Lung microvascular endothelial cell (primary cell): ENCODE measurements around the gene VCPKMT. TPM values are rescaled to one million over a fixed set of nuclear protein-coding genes. Genes with fewer than 3 reads are reported as not detected.

Experiments used
- DNase-seq, 2 donors: peaks; one replicate each; pipeline versions ENCODE4 v3.0.0 to v3.0.0-alpha.2; 2010; ENCODE audit warnings: low read depth in 2 of 2
- total RNA-seq: library from RNA; depleted of rRNA; stranded (reverse); fragments of >200 nt; gene quantifications from 2 replicates; pipeline ENCODE4 v1.2.1, GENCODE V29; 2014

The VCPKMT gene
- total RNA-seq, 1 donor from 2014 or later, result 2.6 TPM

DNA sequence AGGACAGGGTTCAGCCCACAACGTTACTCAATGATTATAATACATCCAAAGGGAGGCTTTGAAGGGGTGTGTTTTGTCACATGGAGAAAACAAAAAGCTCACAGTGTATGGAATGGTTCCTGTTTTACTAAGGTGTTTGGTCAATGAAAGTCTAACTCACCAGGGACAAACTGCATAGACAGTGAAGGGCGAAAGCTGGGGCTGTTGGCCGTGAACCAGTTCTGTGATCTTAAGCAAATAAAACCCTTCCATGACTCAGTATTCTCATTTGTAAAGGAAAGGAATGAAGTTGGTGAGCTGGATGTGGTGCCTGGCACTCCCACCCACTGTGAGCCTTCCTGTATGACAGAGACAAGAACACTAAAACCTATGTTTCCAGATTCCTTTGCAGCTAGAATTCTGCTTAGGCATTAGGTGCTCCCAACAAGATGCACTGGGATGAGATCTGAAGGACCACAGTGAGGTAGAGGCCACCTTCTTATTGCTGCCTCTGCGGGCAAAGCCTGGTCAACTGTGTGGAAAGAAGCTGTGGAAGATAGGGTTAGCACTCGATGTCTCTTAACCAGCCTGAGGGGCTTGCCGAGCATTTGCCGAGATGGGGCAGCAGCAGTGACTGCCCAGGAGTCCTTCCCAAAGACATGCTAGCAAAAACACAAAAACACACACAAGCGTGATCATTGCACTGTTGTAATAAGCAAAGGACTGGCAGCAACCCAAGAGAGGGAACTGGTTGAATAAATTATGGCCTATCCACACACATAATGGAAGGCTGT, 48.5 kb downstream of the VCPKMT start:
- DNase-seq, result peak in 1 of 2 donors; percentile 52

DNA sequence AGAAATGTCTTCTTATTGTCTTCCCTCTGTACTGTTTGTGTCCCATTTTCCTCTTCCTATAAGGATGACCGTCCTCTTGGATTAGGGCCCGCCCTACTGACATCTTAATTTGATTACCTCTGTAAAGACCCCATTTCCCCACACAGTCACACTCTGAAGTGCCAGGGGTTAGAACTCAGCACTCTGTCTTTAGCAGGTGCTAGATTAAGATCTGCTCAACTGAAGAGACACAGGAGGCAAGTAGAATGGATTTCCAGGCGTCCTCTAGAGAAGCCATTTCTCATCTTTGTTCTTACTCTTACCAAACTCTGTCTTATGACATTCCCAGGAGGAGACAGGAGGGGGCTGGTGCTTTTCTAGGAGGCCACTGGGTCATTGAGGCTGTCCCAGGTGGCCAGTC, 50.8 kb downstream of the VCPKMT start:
- DNase-seq, result no peak

DNA sequence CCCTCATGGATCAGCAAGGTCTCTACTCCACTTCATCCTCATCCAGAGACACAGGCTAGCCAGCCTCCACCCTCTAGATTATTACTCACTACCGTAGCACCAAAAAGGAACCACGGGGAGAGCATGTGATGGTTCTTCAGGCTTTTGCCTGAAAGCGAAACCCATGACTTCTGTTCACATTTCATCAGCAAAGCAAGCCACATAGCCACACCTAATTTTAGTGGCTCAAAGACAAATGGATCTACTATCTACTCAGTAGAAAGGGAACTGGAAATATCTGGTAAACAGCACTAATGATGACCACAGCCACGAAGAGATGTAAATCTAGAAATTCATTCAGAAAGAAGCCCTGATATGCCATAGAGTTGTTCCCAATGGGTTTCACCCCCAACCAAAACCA, 51.4 kb downstream of the VCPKMT start:
- DNase-seq, result peak in 1 of 2 donors; percentile 18

DNA sequence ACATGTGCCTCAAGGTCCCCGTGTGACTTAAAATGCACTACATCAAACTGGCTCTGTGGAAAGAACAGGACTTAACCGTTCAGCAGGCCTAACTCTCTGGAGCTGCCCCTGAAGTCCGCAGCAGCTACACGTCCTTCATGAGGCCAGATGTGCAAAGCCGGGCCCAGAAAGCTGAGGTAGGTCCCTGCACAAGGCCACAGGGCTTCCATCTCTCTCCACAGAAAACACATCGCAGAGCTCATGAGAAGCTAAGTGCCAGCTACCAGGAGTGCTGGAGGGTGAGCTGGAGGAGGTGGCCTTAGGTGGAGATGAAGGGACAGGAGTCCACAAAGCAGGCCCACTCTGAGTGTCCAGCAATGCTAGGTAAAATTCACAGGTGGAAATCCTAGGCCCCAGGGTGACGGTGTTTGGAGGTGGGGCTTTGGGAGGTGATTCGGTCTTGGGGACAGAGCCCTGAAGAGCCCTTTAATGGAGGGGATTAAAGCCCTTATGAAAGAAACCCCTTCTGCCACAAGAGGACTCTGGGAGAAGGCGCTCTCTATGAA, 52.4 kb downstream of the VCPKMT start:
- DNase-seq, result no peak

DNA sequence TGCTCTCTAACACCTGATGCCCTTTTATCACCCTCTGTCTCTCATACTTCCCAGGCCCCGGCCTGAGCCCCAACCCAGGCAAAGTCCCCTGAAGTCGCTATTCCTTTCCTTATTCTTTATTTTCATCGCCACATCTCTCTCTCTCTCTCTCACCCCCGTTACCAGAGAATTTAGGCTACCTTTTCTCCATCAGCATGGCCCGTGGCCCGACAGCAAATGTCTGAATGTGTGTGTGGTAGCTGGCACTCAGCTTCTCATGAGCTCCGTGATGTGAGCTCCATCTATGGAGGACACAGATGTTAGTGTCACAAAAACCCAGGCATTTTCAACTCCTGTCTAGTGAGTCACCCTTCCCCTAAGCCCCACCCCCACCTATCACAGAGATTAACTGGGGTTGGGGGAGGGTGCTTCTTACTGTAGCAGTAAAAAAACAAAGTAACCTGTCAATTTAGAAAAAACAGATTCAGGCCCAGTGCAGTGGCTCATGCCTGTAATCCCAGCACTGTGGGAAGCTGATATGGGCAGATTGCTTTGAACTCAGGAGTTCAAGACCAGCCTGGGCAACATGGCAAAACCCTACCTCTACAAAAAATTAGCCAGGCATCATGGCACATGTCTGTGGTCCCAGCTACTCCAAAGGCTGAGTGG, 53.8 kb downstream of the VCPKMT start:
- peak; percentile 85 to 89 for DNase-seq

DNA sequence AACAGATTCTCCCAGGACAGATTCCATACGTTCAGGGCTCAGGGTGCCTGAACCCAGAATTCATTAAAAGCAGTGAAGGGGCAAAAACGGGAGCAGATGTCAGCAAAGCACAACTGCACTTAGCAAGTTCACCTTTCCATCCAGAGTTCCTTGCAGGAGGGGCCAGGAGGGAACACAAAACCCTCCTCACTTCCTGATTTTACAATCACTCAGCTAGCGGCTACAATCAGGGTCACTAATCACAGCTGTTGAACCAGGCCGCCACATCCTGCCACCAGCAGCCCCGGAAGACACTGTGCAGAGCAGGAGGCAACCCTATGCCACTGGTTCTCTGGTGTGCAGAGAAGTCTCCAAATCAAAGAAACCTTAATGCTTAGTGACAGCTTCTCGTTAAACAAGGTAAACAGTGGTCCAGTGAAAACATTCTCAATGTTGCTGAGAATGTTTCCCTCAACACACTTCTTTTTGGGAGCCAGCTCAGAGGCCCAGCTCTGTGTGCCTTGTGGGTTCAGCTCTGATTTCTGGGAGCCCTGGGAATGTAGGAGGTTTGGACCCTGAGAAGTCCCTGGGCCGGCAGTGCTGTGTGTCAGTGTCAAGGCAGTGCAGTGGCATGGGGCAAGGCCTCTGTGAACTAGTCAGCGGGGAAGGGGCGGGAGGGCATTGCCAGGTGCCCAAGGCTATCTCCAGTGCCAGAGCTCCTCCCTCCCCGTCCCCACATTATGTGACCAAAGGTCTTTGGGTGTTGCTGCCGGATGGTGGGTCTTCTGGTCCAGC, 54.5 kb downstream of the VCPKMT start:
- DNase-seq, result peak; percentile 54 to 59

DNA sequence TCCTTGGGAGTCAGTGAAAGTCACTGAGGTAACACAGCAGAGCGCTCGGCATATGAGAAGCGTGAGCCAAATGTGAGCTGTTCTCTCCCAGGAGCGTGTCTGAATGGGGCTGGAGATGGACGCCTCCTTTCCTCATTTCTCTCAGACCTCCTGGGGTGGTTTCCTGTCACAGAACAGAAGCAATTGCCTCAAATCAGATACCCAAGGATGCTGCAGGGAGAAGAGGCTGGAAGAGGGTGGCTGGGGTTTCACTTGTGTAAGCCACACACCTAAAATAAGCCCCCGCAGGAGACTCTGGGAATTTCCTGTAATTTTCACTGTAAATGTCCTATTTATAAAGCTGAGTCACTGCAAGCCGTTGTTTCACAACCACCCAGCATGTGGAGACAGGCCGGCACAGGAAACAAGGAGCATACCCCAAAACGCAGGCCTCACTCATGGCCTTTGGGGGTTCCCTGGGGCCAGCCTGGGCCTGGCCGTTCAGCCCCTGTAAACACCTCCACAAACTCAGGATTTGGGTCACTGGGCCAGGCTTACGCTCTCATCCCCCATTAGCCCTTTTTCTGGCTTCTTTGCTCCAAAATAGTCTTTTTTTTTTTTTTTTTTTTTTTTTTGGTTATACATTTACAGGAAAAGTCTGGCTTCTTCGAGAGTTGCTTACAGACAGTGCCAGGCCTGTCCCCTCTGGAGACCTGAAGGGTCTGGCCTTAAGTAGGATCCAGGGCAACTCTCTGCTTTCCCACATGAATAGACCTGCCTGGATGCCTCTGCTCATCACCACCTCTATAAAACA, 55.3 kb downstream of the VCPKMT start:
- DNase-seq, result peak; percentile 78 to 86

DNA sequence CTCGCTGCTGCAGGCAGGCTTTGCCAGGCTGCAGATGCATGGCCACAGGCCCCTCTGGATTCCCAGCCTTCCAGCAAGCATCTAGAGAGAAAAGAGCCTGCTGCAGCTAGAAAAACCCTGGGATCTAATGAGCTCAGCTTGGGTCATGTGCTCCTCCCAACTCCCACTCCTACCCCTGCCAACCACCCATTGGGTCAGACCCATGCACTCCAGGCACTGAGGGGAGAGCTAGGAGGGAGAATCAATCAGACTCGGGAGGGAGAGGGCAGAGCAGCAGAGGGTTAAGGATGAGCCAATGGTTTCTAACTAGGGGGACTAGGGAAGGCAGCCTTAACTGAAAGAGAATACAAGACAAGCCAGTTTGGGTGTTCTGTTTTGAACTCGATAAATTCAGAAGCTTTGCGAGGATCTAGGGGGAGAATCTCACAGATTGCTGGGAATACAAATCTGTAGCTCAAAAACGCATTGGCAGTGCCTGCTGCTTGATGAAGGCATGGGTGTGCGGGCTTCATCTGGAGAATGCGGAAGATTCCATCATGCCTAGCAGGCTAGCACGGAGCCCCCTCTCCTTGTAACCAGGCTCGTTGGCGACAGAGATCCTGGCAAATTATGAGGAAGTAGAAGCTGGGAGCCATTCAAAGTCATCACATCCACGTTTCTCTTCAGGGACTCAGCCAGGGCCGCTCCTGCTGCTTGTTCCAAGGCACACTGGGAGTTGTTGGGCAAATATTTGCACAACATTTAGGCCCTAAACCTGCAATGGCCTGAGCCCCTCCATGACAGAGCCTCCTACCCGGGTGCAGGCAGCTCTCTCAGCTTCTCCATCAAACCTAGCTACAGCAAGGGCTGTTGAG, 56.4 kb downstream of the VCPKMT start:
- DNase-seq, result no peak

Other genes with a start within 250 kb of the VCPKMT start
- 40.3 and 55.8 TPM in 2 replicates for gene ARF6, start 223.5 kb downstream of the VCPKMT start, total RNA-seq
- 17.9 and 28.8 TPM in 2 replicates for gene SOS2, start 115.0 kb upstream of the VCPKMT start, total RNA-seq
- gene L2HGDH, start 195.7 kb upstream of the VCPKMT start, total RNA-seq, result 2.4 and 3.9 TPM in 2 replicates
- 4.1 and 4.2 TPM in 2 replicates for gene DMAC2L, start 195.8 kb upstream of the VCPKMT start, total RNA-seq